ENCODE measurements around the gene CCDC78. TPM values are rescaled to one million over a fixed set of nuclear protein-coding genes. Genes with fewer than 3 reads are reported as not detected.

Gene CCDC78
- total RNA-seq, 1 donor from 2014 or later: 7.6 TPM

- H3K4me3 ChIP-seq: no peak overlapping the region
- intact Hi-C loops (cut with DNase I): no loop called here
- peaks cover 0 to 42% of the 10 kb centered on the region in 2 donors for H3K36me3 ChIP-seq
- H3K4me1 ChIP-seq: peaks cover 45% of the 10 kb centered on the region
- TF ChIP-seq POLR2A (IDR thresholded peaks at IDR 0.05) (no peak), POLR2AphosphoS5 (IDR thresholded peaks at IDR 0.05; ENCODE audit: insufficient read depth in 1 of 2, low read depth in 1 of 2) (no peak)
- TF ChIP-seq, protein P1, sequence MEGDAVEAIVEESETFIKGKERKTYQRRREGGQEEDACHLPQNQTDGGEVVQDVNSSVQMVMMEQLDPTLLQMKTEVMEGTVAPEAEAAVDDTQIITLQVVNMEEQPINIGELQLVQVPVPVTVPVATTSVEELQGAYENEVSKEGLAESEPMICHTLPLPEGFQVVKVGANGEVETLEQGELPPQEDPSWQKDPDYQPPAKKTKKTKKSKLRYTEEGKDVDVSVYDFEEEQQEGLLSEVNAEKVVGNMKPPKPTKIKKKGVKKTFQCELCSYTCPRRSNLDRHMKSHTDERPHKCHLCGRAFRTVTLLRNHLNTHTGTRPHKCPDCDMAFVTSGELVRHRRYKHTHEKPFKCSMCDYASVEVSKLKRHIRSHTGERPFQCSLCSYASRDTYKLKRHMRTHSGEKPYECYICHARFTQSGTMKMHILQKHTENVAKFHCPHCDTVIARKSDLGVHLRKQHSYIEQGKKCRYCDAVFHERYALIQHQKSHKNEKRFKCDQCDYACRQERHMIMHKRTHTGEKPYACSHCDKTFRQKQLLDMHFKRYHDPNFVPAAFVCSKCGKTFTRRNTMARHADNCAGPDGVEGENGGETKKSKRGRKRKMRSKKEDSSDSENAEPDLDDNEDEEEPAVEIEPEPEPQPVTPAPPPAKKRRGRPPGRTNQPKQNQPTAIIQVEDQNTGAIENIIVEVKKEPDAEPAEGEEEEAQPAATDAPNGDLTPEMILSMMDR (IDR thresholded peaks at IDR 0.05): no peak
- no peak overlapping the region for H3K27ac ChIP-seq
- no peak for DNase-seq (ENCODE audit: extremely low spot score in 2 of 2)
- no peaks in the 10 kb centered on the region for H3K9me3 ChIP-seq
- no peaks in the 10 kb centered on the region for H3K27me3 ChIP-seq
Observed at GRCh38 chr16:673399-673991, 52.7 kb downstream of the CCDC78 start.

GRCh38 chr16:672851-673250 lies 53.4 kb downstream of the CCDC78 start:
- Histone ChIP-seq H3K4me1 (peaks cover 48% of the 10 kb centered on the region), H3K36me3 (peaks cover 0 to 42% of the 10 kb centered on the region in 2 donors), H3K27me3 (no peaks in the 10 kb centered on the region), H3K27ac (no peak overlapping the region), H3K4me3 (no peak overlapping the region), H3K9me3 (no peaks in the 10 kb centered on the region)
- DNase-seq (ENCODE audit: extremely low spot score in 2 of 2): no peak
- intact Hi-C loops (cut with DNase I): no loop called here
- no peak for TF ChIP-seq POLR2AphosphoS5 (IDR thresholded peaks at IDR 0.05; ENCODE audit: insufficient read depth in 1 of 2, low read depth in 1 of 2)
- TF ChIP-seq, protein P1 (IDR thresholded peaks at IDR 0.05): no peak
- no peak for TF ChIP-seq POLR2A (IDR thresholded peaks at IDR 0.05)

MicroRNAs within 50 kb of the gene (microRNA counts, 767-probe panel; counts per million panel counts)
- 238 to 261 counts per million in 2 donors for microRNA hsa-miR-662

Small RNA genes lying within 50 kb of the gene (microRNA-seq; reads per million reads assigned to microRNA genes)
- not detected for gene MIR662 (ENCODE audit: borderline number of aligned reads, borderline replicate concordance)

Small RNA genes lying within 50 kb of the gene (small RNA-seq; reads per million reads assigned to genes)
- not detected for gene MIR662

Other genes with a start within 250 kb of the CCDC78 start
- gene CAPN15, start 198.7 kb downstream of the CCDC78 start, total RNA-seq: 38.3 TPM
- not detected for gene PRR35, start 166.0 kb downstream of the CCDC78 start, total RNA-seq
- gene NHLRC4, start 159.4 kb downstream of the CCDC78 start, total RNA-seq: 0.74 TPM
- gene PIGQ, start 156.5 kb downstream of the CCDC78 start, total RNA-seq: 26.0 TPM
- gene RAB40C, start 136.4 kb downstream of the CCDC78 start, total RNA-seq: 41.3 TPM
- 3.2 TPM for gene WFIKKN1, start 95.5 kb downstream of the CCDC78 start, total RNA-seq
- 187 TPM for gene METTL26, start 90.1 kb downstream of the CCDC78 start, total RNA-seq
- 27.0 TPM for gene MCRIP2, start 84.6 kb downstream of the CCDC78 start, total RNA-seq
- 34.9 TPM for gene WDR90, start 77.1 kb downstream of the CCDC78 start, total RNA-seq
- 91.1 TPM for gene RHOT2, start 58.3 kb downstream of the CCDC78 start, total RNA-seq
- gene RHBDL1, start 50.8 kb downstream of the CCDC78 start, total RNA-seq: 1.7 TPM
- gene STUB1, start 46.0 kb downstream of the CCDC78 start, total RNA-seq: 124 TPM
- 62.9 TPM for gene JMJD8, start 42.1 kb downstream of the CCDC78 start, total RNA-seq
- gene WDR24, start 36.0 kb downstream of the CCDC78 start, total RNA-seq: 12.3 TPM
- gene FBXL16, start 20.6 kb downstream of the CCDC78 start, total RNA-seq: 4.4 TPM
- gene METRN, start 11.3 kb downstream of the CCDC78 start, total RNA-seq: 32.2 TPM
- 26.0 TPM for gene ANTKMT, start 5.3 kb downstream of the CCDC78 start, total RNA-seq
- gene HAGHL, start 663 bp upstream of the CCDC78 start, total RNA-seq: 5.2 TPM
- gene CIAO3, start 14.6 kb upstream of the CCDC78 start, total RNA-seq: 32.7 TPM
- gene MSLN, start 34.3 kb upstream of the CCDC78 start, total RNA-seq: not detected
- gene RPUSD1, start 61.9 kb upstream of the CCDC78 start, total RNA-seq: 17.2 TPM
- gene CHTF18, start 62.2 kb upstream of the CCDC78 start, total RNA-seq: 4.9 TPM
- not detected for gene GNG13, start 74.3 kb upstream of the CCDC78 start, total RNA-seq
- 26.0 TPM for gene LMF1, start 244.5 kb upstream of the CCDC78 start, total RNA-seq